GM23338 (cell line): ENCODE results near the gene PTOV1. TPM values are rescaled to one million over a fixed set of nuclear protein-coding genes. Genes with fewer than 3 reads are reported as not detected.

Experiments
- ATAC-seq: fragments of 200-7000 bp; cut with Tn5 transposase; 3 replicates; pipeline ENCODE4 v1.9.1; 2020
- DNase-seq: peaks from one replicate; pipeline ENCODE4 v3.0.0-alpha.2; 2015; ENCODE audit warnings: low spot score
- H2AFZ ChIP-seq: fragments of 200-600 bp; sonication (generic); 2 replicates; pipeline ENCODE4 v1.8.0; 2016; ENCODE audit warnings: antibody characterized with exemption, mild to moderate bottlenecking, moderate library complexity
- H3F3A ChIP-seq: fragments of 200-600 bp; sonication (generic); replicated peaks from 2 replicates; pipeline ENCODE4 v1.8.0; 2017; ENCODE audit warnings: antibody characterized with exemption, mixed run types, low read depth
- H3K27ac ChIP-seq: fragments of 200-600 bp; sonication (generic); 2 replicates; pipeline ENCODE4 v1.6.1; 2016; ENCODE audit warnings: low read depth
- H3K27me3 ChIP-seq: fragments of 200-600 bp; sonication (generic); 2 replicates; pipeline ENCODE4 v1.8.0; 2016; ENCODE audit warnings: mild to moderate bottlenecking, mixed run types, moderate library complexity; ENCODE audit not compliant: insufficient read depth
- H3K36me3 ChIP-seq: fragments of 200-600 bp; sonication (generic); 2 replicates; pipeline ENCODE4 v1.8.0; 2016; ENCODE audit warnings: mild to moderate bottlenecking; ENCODE audit not compliant: insufficient read depth
- H3K4me1 ChIP-seq: fragments of 200-600 bp; sonication (generic); 2 replicates; pipeline ENCODE4 v1.8.0; 2016; ENCODE audit warnings: mild to moderate bottlenecking, moderate library complexity; ENCODE audit not compliant: insufficient read depth
- H3K4me2 ChIP-seq: fragments of 200-600 bp; sonication (generic); 2 replicates; pipeline ENCODE4 v1.7.1; 2017; ENCODE audit warnings: mixed run types
- H3K4me3 ChIP-seq: fragments of 200-600 bp; sonication (generic); 2 replicates; pipeline ENCODE4 v1.6.1; 2016; ENCODE audit warnings: mixed run types
- H3K79me2 ChIP-seq: fragments of 200-600 bp; sonication (generic); replicated peaks from 2 replicates; pipeline ENCODE4 v1.8.0; 2017; ENCODE audit warnings: mild to moderate bottlenecking; ENCODE audit not compliant: insufficient read depth
- H3K9me2 ChIP-seq: fragments of 200-600 bp; sonication (generic); 2 replicates; pipeline ENCODE4 v1.8.0; 2017; ENCODE audit not compliant: insufficient read depth
- H4K20me1 ChIP-seq: fragments of 200-600 bp; sonication (generic); replicated peaks from 2 replicates; pipeline ENCODE4 v1.8.0; 2017; ENCODE audit warnings: mild to moderate bottlenecking; ENCODE audit not compliant: insufficient read depth
- H3K27ac Mint-ChIP-seq: 2 replicates; pipeline ENCODE4 v1.8.0; 2020; ENCODE audit warnings: inconsistent platforms, mild to moderate bottlenecking, moderate library complexity, mixed read lengths
- H3K27me3 Mint-ChIP-seq: 3 replicates; pipeline ENCODE4 v1.8.0; 2022; ENCODE audit warnings: low read depth, mild to moderate bottlenecking, moderate library complexity, mixed read lengths, inconsistent platforms; ENCODE audit not compliant: insufficient read depth, poor library complexity
- H3K36me3 Mint-ChIP-seq: 3 replicates; pipeline ENCODE4 v1.8.0; 2021; ENCODE audit warnings: low read depth, mild to moderate bottlenecking, inconsistent platforms, moderate library complexity, mixed read lengths
- H3K4me1 Mint-ChIP-seq: 3 replicates; pipeline ENCODE4 v1.8.0; 2020; ENCODE audit warnings: mild to moderate bottlenecking, inconsistent platforms, mixed read lengths
- H3K4me3 Mint-ChIP-seq: 3 replicates; pipeline ENCODE4 v1.8.0; 2021; ENCODE audit warnings: moderate library complexity, mild to moderate bottlenecking, inconsistent platforms, mixed read lengths
- H3K9me3 Mint-ChIP-seq: 3 replicates; pipeline ENCODE4 v1.8.0; 2020; ENCODE audit warnings: moderate library complexity, mild to moderate bottlenecking, inconsistent platforms, mixed read lengths
- CREB1 ChIP-seq: fragments of 250-450 bp; sonication (Bioruptor Pico); IDR thresholded peaks from 2 replicates; pipeline ENCODE4 v1.5.0; 2020; ENCODE audit warnings: low read depth, mild to moderate bottlenecking, moderate library complexity
- ETS1 ChIP-seq: IDR thresholded peaks from 2 replicates; pipeline ENCODE4 v1.6.1; 2016; ENCODE audit warnings: antibody characterized with exemption
- EZH2 ChIP-seq: fragments of 200-600 bp; sonication (generic); IDR thresholded peaks from one replicate; pipeline ENCODE4 v1.8.0; 2017; ENCODE audit warnings: antibody characterized with exemption, mild to moderate bottlenecking, low read depth; ENCODE audit not compliant: unreplicated experiment
- EZH2phosphoT487 ChIP-seq: fragments of 200-600 bp; sonication (generic); IDR thresholded peaks from one replicate; pipeline ENCODE4 v1.8.1; 2018; ENCODE audit warnings: antibody characterized with exemption; ENCODE audit not compliant: unreplicated experiment
- JUNB ChIP-seq: IDR thresholded peaks from one replicate; pipeline ENCODE4 v1.6.1; 2016; ENCODE audit warnings: antibody characterized with exemption; ENCODE audit not compliant: unreplicated experiment
- NANOG ChIP-seq: IDR thresholded peaks from 2 replicates; pipeline ENCODE4 v1.6.1; 2016; ENCODE audit warnings: antibody characterized with exemption, borderline replicate concordance
- POLR2AphosphoS5 ChIP-seq: IDR thresholded peaks from 2 replicates; pipeline ENCODE4 v1.6.1; 2016; ENCODE audit warnings: antibody characterized with exemption, low read depth
- REST ChIP-seq: IDR thresholded peaks from one replicate; pipeline ENCODE4 v1.6.1; 2018; ENCODE audit warnings: antibody characterized with exemption; ENCODE audit not compliant: unreplicated experiment
- STAT1 ChIP-seq: IDR thresholded peaks from one replicate; pipeline ENCODE4 v1.6.1; 2016; ENCODE audit warnings: antibody characterized with exemption; ENCODE audit not compliant: unreplicated experiment
- ZNF114 ChIP-seq: fragments of 250-450 bp; sonication (Bioruptor Pico); IDR thresholded peaks from 2 replicates; pipeline ENCODE4 v1.5.0; 2020; ENCODE audit warnings: mild to moderate bottlenecking, moderate library complexity
- ZNF331 ChIP-seq: fragments of 250-450 bp; sonication (Bioruptor Pico); IDR thresholded peaks from 2 replicates; pipeline ENCODE4 v1.5.0; 2020; ENCODE audit warnings: low read depth, mild to moderate bottlenecking, moderate library complexity
- polyA plus RNA-seq: library from polyadenylated mRNA; unstranded; fragments of >200 nt; fragmentation: Nextera tagmentation; extraction: Ambion mirVana; gene quantifications from 2 replicates; pipeline ENCODE4 v1.2.1, GENCODE V29; 2016
- total RNA-seq: library from RNA; depleted of rRNA; stranded (reverse); fragments of >200 nt; shearing (Covaris generic); gene quantifications from 2 replicates; pipeline ENCODE4 v1.2.3, GENCODE V29; 2014
- TF ChIP-seq, protein P1 (sequence below): fragments of 250-450 bp; sonication (Bioruptor Pico); IDR thresholded peaks from 2 replicates; pipeline ENCODE4 v1.5.0; 2020; ENCODE audit warnings: mild to moderate bottlenecking, moderate library complexity

Gene PTOV1
- total and polyA plus RNA-seq, 2 experiments from 2014 or later: 188 to 209 TPM

DNA sequence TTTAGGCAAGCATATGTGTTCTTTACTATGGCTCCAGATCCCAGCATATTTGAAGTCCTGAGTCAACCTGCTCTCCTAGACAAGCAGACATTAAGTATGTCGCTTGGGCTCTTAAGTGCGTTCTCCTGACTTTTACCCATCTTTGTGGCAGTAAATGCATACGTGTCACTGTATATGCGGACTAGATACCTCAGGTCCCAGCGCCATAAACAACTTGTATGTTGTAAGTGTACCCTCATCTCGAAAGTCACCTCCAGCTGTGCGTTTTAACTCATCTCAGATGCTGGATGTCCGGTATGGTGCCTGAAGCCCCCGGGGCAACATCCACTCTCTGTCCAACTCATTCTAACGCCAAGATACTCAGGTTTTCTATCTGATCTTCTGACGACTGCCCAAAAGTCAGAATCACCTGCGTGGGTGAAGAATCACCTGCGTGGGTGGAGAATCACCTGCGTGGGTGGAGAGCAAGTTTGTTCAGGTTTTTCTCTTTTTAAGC, 1.7 kb downstream of the PTOV1 start (continued):
- TF ChIP-seq, protein P1, sequence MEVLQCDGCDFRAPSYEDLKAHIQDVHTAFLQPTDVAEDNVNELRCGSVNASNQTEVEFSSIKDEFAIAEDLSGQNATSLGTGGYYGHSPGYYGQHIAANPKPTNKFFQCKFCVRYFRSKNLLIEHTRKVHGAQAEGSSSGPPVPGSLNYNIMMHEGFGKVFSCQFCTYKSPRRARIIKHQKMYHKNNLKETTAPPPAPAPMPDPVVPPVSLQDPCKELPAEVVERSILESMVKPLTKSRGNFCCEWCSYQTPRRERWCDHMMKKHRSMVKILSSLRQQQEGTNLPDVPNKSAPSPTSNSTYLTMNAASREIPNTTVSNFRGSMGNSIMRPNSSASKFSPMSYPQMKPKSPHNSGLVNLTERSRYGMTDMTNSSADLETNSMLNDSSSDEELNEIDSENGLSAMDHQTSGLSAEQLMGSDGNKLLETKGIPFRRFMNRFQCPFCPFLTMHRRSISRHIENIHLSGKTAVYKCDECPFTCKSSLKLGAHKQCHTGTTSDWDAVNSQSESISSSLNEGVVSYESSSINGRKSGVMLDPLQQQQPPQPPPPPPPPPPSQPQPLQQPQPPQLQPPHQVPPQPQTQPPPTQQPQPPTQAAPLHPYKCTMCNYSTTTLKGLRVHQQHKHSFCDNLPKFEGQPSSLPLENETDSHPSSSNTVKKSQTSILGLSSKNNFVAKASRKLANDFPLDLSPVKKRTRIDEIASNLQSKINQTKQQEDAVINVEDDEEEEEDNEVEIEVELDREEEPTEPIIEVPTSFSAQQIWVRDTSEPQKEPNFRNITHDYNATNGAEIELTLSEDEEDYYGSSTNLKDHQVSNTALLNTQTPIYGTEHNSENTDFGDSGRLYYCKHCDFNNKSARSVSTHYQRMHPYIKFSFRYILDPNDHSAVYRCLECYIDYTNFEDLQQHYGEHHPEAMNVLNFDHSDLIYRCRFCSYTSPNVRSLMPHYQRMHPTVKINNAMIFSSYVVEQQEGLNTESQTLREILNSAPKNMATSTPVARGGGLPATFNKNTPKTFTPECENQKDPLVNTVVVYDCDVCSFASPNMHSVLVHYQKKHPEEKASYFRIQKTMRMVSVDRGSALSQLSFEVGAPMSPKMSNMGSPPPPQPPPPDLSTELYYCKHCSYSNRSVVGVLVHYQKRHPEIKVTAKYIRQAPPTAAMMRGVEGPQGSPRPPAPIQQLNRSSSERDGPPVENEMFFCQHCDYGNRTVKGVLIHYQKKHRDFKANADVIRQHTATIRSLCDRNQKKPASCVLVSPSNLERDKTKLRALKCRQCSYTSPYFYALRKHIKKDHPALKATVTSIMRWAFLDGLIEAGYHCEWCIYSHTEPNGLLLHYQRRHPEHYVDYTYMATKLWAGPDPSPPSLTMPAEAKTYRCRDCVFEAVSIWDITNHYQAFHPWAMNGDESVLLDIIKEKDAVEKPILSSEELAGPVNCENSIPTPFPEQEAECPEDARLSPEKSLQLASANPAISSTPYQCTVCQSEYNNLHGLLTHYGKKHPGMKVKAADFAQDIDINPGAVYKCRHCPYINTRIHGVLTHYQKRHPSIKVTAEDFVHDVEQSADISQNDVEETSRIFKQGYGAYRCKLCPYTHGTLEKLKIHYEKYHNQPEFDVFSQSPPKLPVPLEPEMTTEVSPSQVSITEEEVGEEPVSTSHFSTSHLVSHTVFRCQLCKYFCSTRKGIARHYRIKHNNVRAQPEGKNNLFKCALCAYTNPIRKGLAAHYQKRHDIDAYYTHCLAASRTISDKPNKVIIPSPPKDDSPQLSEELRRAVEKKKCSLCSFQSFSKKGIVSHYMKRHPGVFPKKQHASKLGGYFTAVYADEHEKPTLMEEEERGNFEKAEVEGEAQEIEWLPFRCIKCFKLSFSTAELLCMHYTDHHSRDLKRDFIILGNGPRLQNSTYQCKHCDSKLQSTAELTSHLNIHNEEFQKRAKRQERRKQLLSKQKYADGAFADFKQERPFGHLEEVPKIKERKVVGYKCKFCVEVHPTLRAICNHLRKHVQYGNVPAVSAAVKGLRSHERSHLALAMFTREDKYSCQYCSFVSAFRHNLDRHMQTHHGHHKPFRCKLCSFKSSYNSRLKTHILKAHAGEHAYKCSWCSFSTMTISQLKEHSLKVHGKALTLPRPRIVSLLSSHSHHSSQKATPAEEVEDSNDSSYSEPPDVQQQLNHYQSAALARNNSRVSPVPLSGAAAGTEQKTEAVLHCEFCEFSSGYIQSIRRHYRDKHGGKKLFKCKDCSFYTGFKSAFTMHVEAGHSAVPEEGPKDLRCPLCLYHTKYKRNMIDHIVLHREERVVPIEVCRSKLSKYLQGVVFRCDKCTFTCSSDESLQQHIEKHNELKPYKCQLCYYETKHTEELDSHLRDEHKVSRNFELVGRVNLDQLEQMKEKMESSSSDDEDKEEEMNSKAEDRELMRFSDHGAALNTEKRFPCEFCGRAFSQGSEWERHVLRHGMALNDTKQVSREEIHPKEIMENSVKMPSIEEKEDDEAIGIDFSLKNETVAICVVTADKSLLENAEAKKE (CRISPR knock-in tag): no peak
- TF ChIP-seq ETS1: no peak
- no peak for TF ChIP-seq JUNB
- no peak for TF ChIP-seq ZNF114 (CRISPR knock-in tag)

DNA sequence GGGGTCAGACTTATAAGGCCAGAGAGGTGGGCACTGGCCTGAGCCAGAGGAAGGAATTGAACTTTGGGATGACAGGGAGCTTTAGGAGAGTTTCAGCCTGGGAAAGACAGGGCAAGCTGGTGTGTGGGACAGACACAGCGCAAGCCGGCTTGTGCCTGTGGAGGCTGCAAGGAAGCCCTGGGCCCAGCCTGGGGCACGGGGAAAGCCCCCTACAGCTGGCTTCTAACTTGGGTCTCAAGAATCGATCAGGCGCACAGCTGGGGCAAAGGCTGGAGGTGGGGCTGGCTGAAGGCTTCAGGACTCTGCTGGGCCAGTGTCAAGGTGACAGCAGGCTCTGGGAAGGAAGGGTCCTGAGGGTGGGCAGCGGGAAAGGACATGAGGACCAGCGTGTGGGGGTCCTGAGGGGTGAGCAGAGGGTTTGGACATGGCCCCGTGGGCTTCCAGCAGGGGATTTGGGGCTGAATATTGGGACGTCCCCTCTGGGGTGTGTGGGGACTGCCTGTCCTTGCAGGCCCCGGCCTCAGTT, 3.0 kb downstream of the PTOV1 start:
- Mint-ChIP-seq H3K4me3 (peak overlapping the region; percentile 38; the same call in 1 of the 3 replicates), H3K4me1 (peaks cover 24% of the 10 kb centered on the region), H3K27ac (no peak overlapping the region), H3K9me3 (peaks cover 11% of the 10 kb centered on the region), H3K36me3 (peaks cover 66% of the 10 kb centered on the region), H3K27me3 (peaks cover 54% of the 10 kb centered on the region)
- Histone ChIP-seq H3K27me3 (no peaks in the 10 kb centered on the region), H3K4me1 (peaks cover 21% of the 10 kb centered on the region), H3K27ac (no peak overlapping the region), H3K79me2 (peaks cover 32% of the 10 kb centered on the region), H3K36me3 (no peaks in the 10 kb centered on the region; the same call in 1 of the 2 replicates), H4K20me1 (peaks cover 28% of the 10 kb centered on the region), H3F3A (peaks cover 47% of the 10 kb centered on the region), H3K9me2 (no peaks in the 10 kb centered on the region), H3K4me2 (0 out of 2 replicates have a peak overlapping the region, but pooled peaks have one; percentile 95), H3K4me3 (no peak overlapping the region), H2AFZ (no peak overlapping the region)
- DNase-seq: no peak
- TF ChIP-seq STAT1 (no peak), NANOG (no peak), EZH2phosphoT487 (no peak), CREB1 (CRISPR knock-in tag) (no peak), ETS1 (no peak), REST (no peak), ZNF331 (CRISPR knock-in tag) (no peak), EZH2 (no peak), POLR2AphosphoS5 (no peak)
- no peak for ATAC-seq
